DND-41 (cell line): Measurements from ENCODE around the gene EYS.
"Not testable (repeated sequence)": the region's sequence is repeated elsewhere in the genome, so short reads cannot be mapped to it uniquely, and the experiment has no call there.

Source experiments
- ATAC-seq: fragments of 200-7000 bp; cut with Tn5 transposase; 3 replicates; pipeline ENCODE4 v1.9.1; 2021; ENCODE audit warnings: low read depth; ENCODE audit not compliant: insufficient read depth
- DNase-seq: peaks from one replicate; pipeline ENCODE4 v3.0.0-alpha.2; 2020
- H2AFZ ChIP-seq: 2 replicates; pipeline ENCODE4 v1.6.0; 2012; ENCODE audit warnings: low read depth, low read length
- H3K27ac ChIP-seq: 2 replicates; pipeline ENCODE4 v1.5.1; 2012; ENCODE audit warnings: low read length, inconsistent platforms
- H3K27me3 ChIP-seq: fragments of 200-600 bp; sonication (generic); 2 replicates; pipeline ENCODE4 v1.6.0; 2012; ENCODE audit warnings: low read length, mild to moderate bottlenecking, inconsistent platforms; ENCODE audit not compliant: insufficient read depth, poor library complexity
- H3K36me3 ChIP-seq: 2 replicates; pipeline ENCODE4 v1.5.1; 2012; ENCODE audit warnings: low read length, inconsistent platforms; ENCODE audit not compliant: insufficient read depth
- H3K4me1 ChIP-seq: 2 replicates; pipeline ENCODE4 v1.5.1; 2012; ENCODE audit warnings: mild to moderate bottlenecking, low read length; ENCODE audit not compliant: insufficient read depth
- H3K4me2 ChIP-seq: 2 replicates; pipeline ENCODE4 v1.6.0; 2012; ENCODE audit warnings: mild to moderate bottlenecking, moderate library complexity, low read length, inconsistent platforms; ENCODE audit not compliant: insufficient read depth
- H3K4me3 ChIP-seq, 2 experiments: fragments of 200-600 bp in 1 of 2; shearing (Covaris generic) in 1 of 2; 2 replicates each; pipeline ENCODE4 v1.5.1; 2012 to 2016; ENCODE audit warnings: inconsistent platforms in 2 of 2, low read length in 2 of 2, mild to moderate bottlenecking in 2 of 2, low read depth in 1 of 2, moderate library complexity in 1 of 2
- H3K79me2 ChIP-seq: 2 replicates; pipeline ENCODE4 v1.6.0; 2012; ENCODE audit warnings: low read length, inconsistent platforms; ENCODE audit not compliant: insufficient read depth
- H3K9ac ChIP-seq: 2 replicates; pipeline ENCODE4 v1.6.0; 2012; ENCODE audit warnings: low read depth, mild to moderate bottlenecking, inconsistent platforms, low read length, moderate library complexity
- H3K9me3 ChIP-seq: 2 replicates; pipeline ENCODE4 v1.5.1; 2012; ENCODE audit warnings: low read length, moderate library complexity, mild to moderate bottlenecking, inconsistent platforms; ENCODE audit not compliant: insufficient read depth, severe bottlenecking
- H4K20me1 ChIP-seq: 2 replicates; pipeline ENCODE4 v1.6.0; 2012; ENCODE audit warnings: low read length; ENCODE audit not compliant: insufficient read depth
- EZH2 ChIP-seq: IDR thresholded peaks from 3 replicates; pipeline ENCODE4 v1.6.1; 2012; ENCODE audit warnings: borderline replicate concordance, low read depth, mild to moderate bottlenecking, moderate library complexity, low read length, inconsistent platforms; ENCODE audit not compliant: severe bottlenecking
- TF ChIP-seq, protein P1 (sequence below): IDR thresholded peaks from 2 replicates; pipeline ENCODE4 v1.5.1; 2012; ENCODE audit warnings: borderline replicate concordance, low read length, moderate library complexity, mild to moderate bottlenecking; ENCODE audit not compliant: poor library complexity, severe bottlenecking; ENCODE audit errors: extremely low read depth

EYS gene

GRCh38 chr6:63899550-63899949 is 1807.5 kb downstream of the EYS start:
- Histone ChIP-seq H3K4me2 (no peak overlapping the region), H2AFZ (no peak overlapping the region), H3K4me1 (no peaks in the 10 kb centered on the region), H3K27ac (no peak overlapping the region), H3K4me3 (no peak overlapping the region), H3K9me3 (no peaks in the 10 kb centered on the region), H3K79me2 (no peaks in the 10 kb centered on the region), H4K20me1 (no peaks in the 10 kb centered on the region), H3K9ac (no peak overlapping the region), H3K27me3 (no peaks in the 10 kb centered on the region), H3K36me3 (no peaks in the 10 kb centered on the region)
- no peak for DNase-seq
- no peak for ATAC-seq
- TF ChIP-seq EZH2, result no peak
- TF ChIP-seq, protein P1, sequence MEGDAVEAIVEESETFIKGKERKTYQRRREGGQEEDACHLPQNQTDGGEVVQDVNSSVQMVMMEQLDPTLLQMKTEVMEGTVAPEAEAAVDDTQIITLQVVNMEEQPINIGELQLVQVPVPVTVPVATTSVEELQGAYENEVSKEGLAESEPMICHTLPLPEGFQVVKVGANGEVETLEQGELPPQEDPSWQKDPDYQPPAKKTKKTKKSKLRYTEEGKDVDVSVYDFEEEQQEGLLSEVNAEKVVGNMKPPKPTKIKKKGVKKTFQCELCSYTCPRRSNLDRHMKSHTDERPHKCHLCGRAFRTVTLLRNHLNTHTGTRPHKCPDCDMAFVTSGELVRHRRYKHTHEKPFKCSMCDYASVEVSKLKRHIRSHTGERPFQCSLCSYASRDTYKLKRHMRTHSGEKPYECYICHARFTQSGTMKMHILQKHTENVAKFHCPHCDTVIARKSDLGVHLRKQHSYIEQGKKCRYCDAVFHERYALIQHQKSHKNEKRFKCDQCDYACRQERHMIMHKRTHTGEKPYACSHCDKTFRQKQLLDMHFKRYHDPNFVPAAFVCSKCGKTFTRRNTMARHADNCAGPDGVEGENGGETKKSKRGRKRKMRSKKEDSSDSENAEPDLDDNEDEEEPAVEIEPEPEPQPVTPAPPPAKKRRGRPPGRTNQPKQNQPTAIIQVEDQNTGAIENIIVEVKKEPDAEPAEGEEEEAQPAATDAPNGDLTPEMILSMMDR, result no peak

DNA sequence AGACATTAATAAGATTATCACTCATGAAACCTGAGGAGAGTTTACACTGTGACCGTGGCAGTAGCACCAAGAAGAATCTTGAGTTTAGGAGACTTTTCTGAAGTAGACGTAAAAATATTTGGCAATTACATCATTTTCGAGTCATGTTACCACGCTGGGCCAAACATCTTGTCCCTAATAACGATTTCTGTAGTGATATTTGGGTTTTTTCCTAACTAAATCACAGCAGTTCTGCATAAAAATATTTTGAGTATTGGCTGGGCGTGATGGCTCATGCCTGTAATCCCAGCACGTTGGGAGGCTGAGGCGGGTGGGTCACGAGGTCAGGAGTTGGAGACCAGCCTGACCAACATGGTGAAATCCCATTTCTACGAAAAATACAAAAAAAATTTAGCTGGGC is 1809.1 kb downstream of the EYS start:
- Histone ChIP-seq H3K27me3 (no peaks in the 10 kb centered on the region), H4K20me1 (no peaks in the 10 kb centered on the region), H3K79me2 (no peaks in the 10 kb centered on the region), H3K9me3 (no peaks in the 10 kb centered on the region), H3K4me3 (no peak overlapping the region), H3K4me2 (no peak overlapping the region), H3K4me1 (no peaks in the 10 kb centered on the region), H2AFZ (no peak overlapping the region), H3K27ac (no peak overlapping the region), H3K36me3 (no peaks in the 10 kb centered on the region), H3K9ac (no peak overlapping the region)
- DNase-seq, result no peak
- ATAC-seq, result no peak
- no peak for TF ChIP-seq EZH2
- TF ChIP-seq, protein P1, result no peak

GRCh38 chr6:63897459-63897858 is 1809.6 kb downstream of the EYS start:
- TF ChIP-seq, protein P1, result no peak
- TF ChIP-seq EZH2, result no peak
- H3K4me2 ChIP-seq, result no peak overlapping the region
- DNase-seq (no peak), ATAC-seq (no peak)
- no peak overlapping the region for H3K4me3 ChIP-seq
- H3K27ac ChIP-seq, result no peak overlapping the region
- H4K20me1 ChIP-seq, result no peaks in the 10 kb centered on the region
- no peak overlapping the region for H3K9ac ChIP-seq
- no peaks in the 10 kb centered on the region for H3K27me3 ChIP-seq
- H3K4me1 ChIP-seq, result no peaks in the 10 kb centered on the region
- H3K36me3 ChIP-seq, result no peaks in the 10 kb centered on the region
- H2AFZ ChIP-seq, result no peak overlapping the region
- no peaks in the 10 kb centered on the region for H3K79me2 ChIP-seq
- H3K9me3 ChIP-seq, result no peaks in the 10 kb centered on the region

- no peak for TF ChIP-seq EZH2
- TF ChIP-seq, protein P1, result no peak
- no peak overlapping the region for H3K27ac ChIP-seq
- DNase-seq (no peak), ATAC-seq (no peak)
- H4K20me1 ChIP-seq, result no peaks in the 10 kb centered on the region
- no peak overlapping the region for H3K4me3 ChIP-seq
- no peaks in the 10 kb centered on the region for H3K36me3 ChIP-seq
- H2AFZ ChIP-seq, result no peak overlapping the region
- H3K79me2 ChIP-seq, result no peaks in the 10 kb centered on the region
- no peaks in the 10 kb centered on the region for H3K4me1 ChIP-seq
- H3K4me2 ChIP-seq, result no peak overlapping the region
- H3K27me3 ChIP-seq, result no peaks in the 10 kb centered on the region
- H3K9me3 ChIP-seq, result no peaks in the 10 kb centered on the region
- no peak overlapping the region for H3K9ac ChIP-seq
Measured at GRCh38 chr6:63888416-63888815, 1818.6 kb downstream of the EYS start.

DNA sequence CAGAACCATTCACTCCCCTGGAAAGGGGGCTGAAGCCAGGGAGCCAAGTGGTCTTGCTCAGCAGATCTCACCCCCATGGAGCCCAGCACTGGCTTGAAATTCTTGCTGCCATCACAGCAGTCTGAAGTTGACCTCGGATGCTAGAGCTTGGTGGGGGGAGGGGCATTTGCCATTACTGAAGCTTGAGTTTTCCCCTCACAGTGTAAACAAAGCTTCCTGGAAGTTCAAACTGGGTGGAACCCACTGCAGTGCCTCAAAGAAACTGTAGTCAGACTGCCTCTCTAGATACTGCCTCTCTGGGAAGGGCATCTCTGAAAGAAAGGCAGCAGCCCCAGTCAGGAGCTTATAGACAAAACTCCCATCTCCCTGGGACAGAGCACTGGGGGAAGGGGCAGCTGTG is 1819.2 kb downstream of the EYS start:
- not testable (repeated sequence) for H3K4me3 ChIP-seq, ATAC-seq, H3K27ac ChIP-seq, H2AFZ ChIP-seq, DNase-seq, H3K27me3 ChIP-seq, H3K4me2 ChIP-seq, H3K4me1 ChIP-seq, H3K79me2 ChIP-seq, H3K36me3 ChIP-seq, H3K9ac ChIP-seq, H4K20me1 ChIP-seq, H3K9me3 ChIP-seq
